Pancreas (tissue), 10 donors: ENCODE data around the gene HOXC4. TPM values are rescaled to one million over a fixed set of nuclear protein-coding genes. Genes with fewer than 3 reads are reported as not detected.

Experiments used
- ATAC-seq, 4 donors: fragments of 200-7000 bp; cut with Tn5 transposase; one replicate each; pipeline versions ENCODE4 v1.8.0 to v1.9.1; 2020; ENCODE audit warnings: mild to moderate bottlenecking in 4 of 4, moderate library complexity in 4 of 4
- DNase-seq, 6 donors: peaks; one replicate each; pipeline ENCODE4 v3.0.0-alpha.2; 2020
- FAIRE-seq: peaks from 2 replicates; lab custom pipeline; 2012; peaks lifted over from hg19 to GRCh38; lab: Jason Lieb, UNC
- H3K27ac ChIP-seq, 4 donors: fragments of 200-600 bp; sonication (generic); 1 replicate in 3 of 4; 2 replicates in 1 of 4; pipeline versions ENCODE4 v1.5.0 to v1.8.0; 2020
- H3K27me3 ChIP-seq, 4 donors: fragments of 200-600 bp; one replicate each; pipeline ENCODE4 v1.8.0; 2021
- H3K36me3 ChIP-seq, 3 donors: fragments of 200-600 bp; sonication (generic) in 1 of 3; one replicate each; pipeline versions ENCODE4 v1.5.0 to v1.8.0; 2020 to 2021
- H3K4me1 ChIP-seq, 3 donors: fragments of 200-600 bp; one replicate each; pipeline ENCODE4 v1.8.0; 2021
- H3K4me3 ChIP-seq, 4 donors: fragments of 200-600 bp; sonication (generic) in 2 of 4; one replicate each; pipeline versions ENCODE4 v1.5.0 to v1.8.0; 2020 to 2021
- H3K9me3 ChIP-seq, 4 donors: fragments of 200-600 bp; one replicate each; pipeline ENCODE4 v1.8.0; 2021
- WGBS, 2 donors: extraction: QIAGEN DNeasy Blood & Tissue Kit; methylation state at CpG; one replicate each; pipeline ENCODE4 v1.1.7; 2013; 5-methylcytosine and 5-hydroxymethylcytosine counted together
- intact Hi-C, 3 donors: fragments of 100-400 bp; cut with DNase I; formaldehyde crosslinking; loops; one replicate each; pipeline versions ENCODE4 v1.11.1 to v1.14.2; 2022
- polyA plus RNA-seq, 2 donors: library from polyadenylated mRNA; stranded (reverse); fragments of 200-250 nt; gene quantifications; one replicate each; pipeline ENCODE4 v1.2.3, GENCODE V29; 2013
- total RNA-seq, 6 donors: library from RNA; stranded (reverse); fragmentation: NEBNext Ultra II Directional in 4 of 6; extraction: Animal tissue kit (Norgen Biotek cat#: 25700) in 4 of 6; gene quantifications; one replicate each; pipeline versions ENCODE4 v1.2.1 to v1.2.4, GENCODE V29; 2021 to 2023
- TF ChIP-seq, protein P1 (sequence below), 4 donors: fragments of 200-600 bp; sonication (generic) in 3 of 4; IDR thresholded peaks; one replicate each; pipeline versions ENCODE4 v1.5.0 to v1.8.0; 2021; ENCODE audit warnings: antibody characterized with exemption in 4 of 4
- donor health status: healthy with polysubstance abuse.
- donor health status: DM: no; HTN: no; CAD: no; lungs with moderate emphysema.
- donor health status: DM: no; HTN: no; CAD: no.
- donor health status: control.
- donor health status: control.
- donor health status: Bipolar disorder and iron deficiency.
- donor health status: DM: yes; HTN: yes; CAD: no.
- donor health status: DM: no; HTN: no; CAD: no.
- donor health status: DM: no; HTN: no; CAD: no.
- donor health status: DM: yes; HTN: yes; CAD: no.

Gene HOXC4
- total and polyA plus RNA-seq, 8 donors = 0.15 to 0.62 (median 0.25) TPM; not detected in 4

DNA sequence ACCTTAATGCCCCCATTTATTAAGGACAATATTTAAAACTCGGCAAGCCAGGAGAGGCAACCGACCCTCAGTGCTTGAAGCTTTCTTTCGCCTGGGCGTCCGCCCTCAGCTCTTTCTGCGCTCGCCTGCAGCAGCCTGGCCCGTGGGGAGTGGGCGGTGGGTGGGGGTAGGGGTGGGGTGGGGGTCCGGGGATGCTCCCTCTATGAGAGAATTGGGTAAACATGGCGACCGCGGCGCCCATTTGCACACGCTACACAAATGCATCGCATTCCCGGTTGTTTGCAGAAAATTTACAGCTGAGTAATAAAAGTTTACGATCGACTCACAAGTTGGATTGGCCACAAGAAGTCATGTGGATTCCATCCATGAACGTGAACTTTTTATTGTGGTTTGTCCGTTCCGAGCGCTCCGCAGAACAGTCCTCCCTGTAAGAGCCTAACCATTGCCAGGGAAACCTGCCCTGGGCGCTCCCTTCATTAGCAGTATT lies 37.1 kb upstream of the HOXC4 start:
- 7 to 9% methylated on average over 25 of the region's 25 CpGs for WGBS, 2 donors
- DNase-seq (no peak), FAIRE-seq (no peak), ATAC-seq (no peak)
- Histone ChIP-seq H3K4me1 (peaks cover 0 to 4% (median 0%) of the 10 kb centered on the region in 3 donors), H3K36me3 (no peaks in the 10 kb centered on the region), H3K27ac (no peak overlapping the region), H3K4me3 (peak overlapping the region in 2 of 4 donors; percentile 40 to 44), H3K27me3 (peaks cover 0 to 32% (median 9%) of the 10 kb centered on the region in 4 donors), H3K9me3 (no peaks in the 10 kb centered on the region)
- intact Hi-C loops = no loop called here
- TF ChIP-seq, protein P1, sequence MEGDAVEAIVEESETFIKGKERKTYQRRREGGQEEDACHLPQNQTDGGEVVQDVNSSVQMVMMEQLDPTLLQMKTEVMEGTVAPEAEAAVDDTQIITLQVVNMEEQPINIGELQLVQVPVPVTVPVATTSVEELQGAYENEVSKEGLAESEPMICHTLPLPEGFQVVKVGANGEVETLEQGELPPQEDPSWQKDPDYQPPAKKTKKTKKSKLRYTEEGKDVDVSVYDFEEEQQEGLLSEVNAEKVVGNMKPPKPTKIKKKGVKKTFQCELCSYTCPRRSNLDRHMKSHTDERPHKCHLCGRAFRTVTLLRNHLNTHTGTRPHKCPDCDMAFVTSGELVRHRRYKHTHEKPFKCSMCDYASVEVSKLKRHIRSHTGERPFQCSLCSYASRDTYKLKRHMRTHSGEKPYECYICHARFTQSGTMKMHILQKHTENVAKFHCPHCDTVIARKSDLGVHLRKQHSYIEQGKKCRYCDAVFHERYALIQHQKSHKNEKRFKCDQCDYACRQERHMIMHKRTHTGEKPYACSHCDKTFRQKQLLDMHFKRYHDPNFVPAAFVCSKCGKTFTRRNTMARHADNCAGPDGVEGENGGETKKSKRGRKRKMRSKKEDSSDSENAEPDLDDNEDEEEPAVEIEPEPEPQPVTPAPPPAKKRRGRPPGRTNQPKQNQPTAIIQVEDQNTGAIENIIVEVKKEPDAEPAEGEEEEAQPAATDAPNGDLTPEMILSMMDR (IDR thresholded peaks at IDR 0.05) = no peak

DNA sequence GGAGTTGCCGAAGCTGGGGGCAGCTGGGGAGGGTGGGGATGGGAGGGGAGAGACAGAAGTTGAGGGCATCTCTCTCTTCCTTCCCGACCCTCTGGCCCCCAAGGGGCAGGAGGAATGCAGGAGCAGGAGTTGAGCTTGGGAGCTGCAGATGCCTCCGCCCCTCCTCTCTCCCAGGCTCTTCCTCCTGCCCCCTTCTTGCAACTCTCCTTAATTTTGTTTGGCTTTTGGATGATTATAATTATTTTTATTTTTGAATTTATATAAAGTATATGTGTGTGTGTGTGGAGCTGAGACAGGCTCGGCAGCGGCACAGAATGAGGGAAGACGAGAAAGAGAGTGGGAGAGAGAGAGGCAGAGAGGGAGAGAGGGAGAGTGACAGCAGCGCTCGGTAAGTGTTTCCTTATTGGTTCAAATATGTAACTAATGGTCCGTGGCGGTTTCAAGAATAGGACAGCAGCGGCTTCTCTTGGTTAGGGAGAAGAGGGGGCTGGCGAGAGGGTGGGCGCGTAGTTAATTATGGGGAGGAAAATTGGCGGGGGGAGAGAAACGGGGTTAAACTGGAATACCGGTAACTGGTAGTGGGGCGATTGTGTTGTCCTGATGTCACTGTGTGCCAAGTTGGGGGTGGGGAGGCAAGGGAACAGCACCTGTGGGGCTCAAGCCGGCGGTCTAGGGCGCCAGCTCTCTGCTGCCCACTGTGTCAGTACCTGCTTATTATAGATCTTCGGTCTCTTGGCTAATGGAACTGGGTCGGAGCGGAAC lies 36.4 kb upstream of the HOXC4 start:
- H3K27ac ChIP-seq = no peak overlapping the region
- H3K4me1 ChIP-seq = peaks cover 0 to 4% (median 0%) of the 10 kb centered on the region in 3 donors
- TF ChIP-seq, protein P1 (IDR thresholded peaks at IDR 0.05) = no peak
- DNase-seq (peak in 1 of 6 donors; percentile 7), ATAC-seq (peak; percentile 64 to 76 (median 70)), FAIRE-seq (no peak)
- H3K4me3 ChIP-seq = peak overlapping the region; percentile 7 to 44 (median 34)
- peaks cover 0 to 32% (median 9%) of the 10 kb centered on the region in 4 donors for H3K27me3 ChIP-seq
- H3K36me3 ChIP-seq = no peaks in the 10 kb centered on the region
- 2 to 3% methylated on average over 24 of the region's 24 CpGs for WGBS, 2 donors
- H3K9me3 ChIP-seq = no peaks in the 10 kb centered on the region
- intact Hi-C loops = no loop called here

DNA sequence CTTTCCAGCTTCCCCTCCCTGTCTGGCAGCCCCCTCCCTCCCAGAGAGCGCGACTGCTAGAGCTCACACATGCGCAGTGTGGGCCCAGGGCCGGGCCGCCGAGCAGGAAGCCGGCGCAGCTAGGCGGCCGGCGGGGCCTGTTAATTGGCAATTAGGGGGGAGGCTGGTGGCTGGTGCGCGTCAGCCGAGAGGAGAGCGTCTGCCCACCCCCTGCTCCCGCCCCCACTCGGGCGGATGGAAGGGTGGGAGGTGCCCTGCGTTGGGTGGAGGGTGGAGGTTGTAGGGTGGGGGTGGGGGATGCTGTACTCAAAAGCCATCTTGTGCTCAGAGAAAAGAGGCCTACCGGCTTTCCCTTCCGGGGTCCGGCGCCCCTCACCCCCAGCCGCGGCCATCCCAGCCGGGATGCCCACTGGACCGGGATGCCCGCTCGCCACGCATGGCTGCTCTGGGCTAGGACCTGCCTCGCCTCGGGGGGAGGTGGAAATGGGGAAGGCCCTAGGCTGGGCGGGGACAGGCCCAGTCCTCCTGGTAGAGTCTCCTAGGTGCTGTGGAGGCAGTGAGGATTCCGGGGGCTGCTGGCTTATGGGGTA lies 35.7 kb upstream of the HOXC4 start:
- ATAC-seq = peak; percentile 92 to 94 (median 93)
- no peak overlapping the region for H3K27ac ChIP-seq
- peak; percentile 62 to 89 (median 76) for DNase-seq
- peak overlapping the region; percentile 7 to 44 (median 34) for H3K4me3 ChIP-seq
- H3K9me3 ChIP-seq = no peaks in the 10 kb centered on the region
- H3K27me3 ChIP-seq = peaks cover 0 to 36% (median 9%) of the 10 kb centered on the region in 4 donors
- 4 to 7% methylated on average over 33 to 34 of the region's 34 CpGs for WGBS, 2 donors
- peaks cover 0 to 4% (median 0%) of the 10 kb centered on the region in 3 donors for H3K4me1 ChIP-seq
- intact Hi-C loops = no loop called here
- FAIRE-seq = no peak
- no peaks in the 10 kb centered on the region for H3K36me3 ChIP-seq
- TF ChIP-seq, protein P1 (IDR thresholded peaks at IDR 0.05) = no peak

DNA sequence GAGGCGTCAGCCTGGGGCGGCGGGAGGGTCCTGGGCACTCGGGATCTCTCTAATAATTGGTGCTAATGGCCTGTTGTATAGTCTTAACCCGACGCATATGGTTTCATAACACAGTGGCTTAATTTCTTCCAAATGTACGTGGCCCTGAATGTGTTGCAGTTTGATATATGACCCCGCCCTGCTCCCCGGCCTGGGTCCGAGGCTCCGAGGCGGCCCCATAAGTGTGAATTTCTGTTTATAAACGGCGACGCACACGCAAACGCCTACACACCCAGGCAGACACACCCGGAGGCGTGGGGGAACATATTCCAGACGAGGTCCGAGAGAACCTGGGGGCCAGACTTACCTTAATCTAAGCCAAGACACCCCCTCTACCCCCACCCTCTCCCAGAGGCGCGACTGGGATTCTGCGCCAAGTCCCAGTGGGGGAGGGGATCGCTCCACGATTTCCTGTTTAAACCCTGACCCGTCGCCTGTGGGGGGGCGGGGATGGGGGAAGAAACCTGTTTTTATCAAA lies 35.1 kb upstream of the HOXC4 start:
- Histone ChIP-seq H3K27me3 (peaks cover 0 to 42% (median 10%) of the 10 kb centered on the region in 4 donors), H3K4me1 (peaks cover 0 to 4% (median 0%) of the 10 kb centered on the region in 3 donors), H3K9me3 (no peaks in the 10 kb centered on the region), H3K36me3 (no peaks in the 10 kb centered on the region), H3K27ac (no peak overlapping the region), H3K4me3 (peak overlapping the region; percentile 7 to 44 (median 34))
- 24 to 34% methylated on average over 29 of the region's 29 CpGs for WGBS, 2 donors
- no peak for FAIRE-seq
- TF ChIP-seq, protein P1 (IDR thresholded peaks at IDR 0.05) = no peak
- intact Hi-C loops = no loop called here
- peak in 1 of 6 donors; percentile 27 for DNase-seq
- no peak for ATAC-seq
